Measurements from ENCODE around the gene OTUD5. TPM values are rescaled to one million over a fixed set of nuclear protein-coding genes. Genes with fewer than 3 reads are reported as not detected.

The OTUD5 gene
- total RNA-seq, 1 experiment from 2014 or later = 52.6 TPM

DNA sequence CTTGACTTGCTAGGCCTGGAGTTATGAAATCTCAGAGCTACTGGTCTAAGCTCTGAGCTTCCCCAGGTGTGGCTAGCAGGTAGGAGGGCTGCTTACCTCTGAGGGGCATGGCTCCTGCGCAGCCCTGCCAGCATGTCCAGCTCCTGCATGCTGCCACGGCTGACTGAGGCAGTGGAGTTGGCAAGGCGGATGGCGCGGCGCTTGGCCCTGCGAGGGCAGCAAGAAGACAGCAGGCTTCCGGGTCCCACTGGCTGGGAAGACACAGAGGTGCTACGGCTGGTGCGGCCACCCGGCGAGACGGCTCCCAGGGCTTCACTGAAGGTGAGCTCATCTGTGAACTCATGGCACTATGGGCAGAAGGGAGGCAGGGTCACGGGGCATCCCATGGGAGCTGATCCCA lies 8.6 kb upstream of the OTUD5 start:
- H3K4me1 Mint-ChIP-seq = 0 out of 2 replicates have a peak, but pooled peaks cover 4% of the 10 kb centered on the region
- no peak for ATAC-seq
- no peaks in the 10 kb centered on the region for H3K9me3 Mint-ChIP-seq
- peaks cover 3% of the 10 kb centered on the region; the same call in 1 of the 2 replicates for H3K36me3 Mint-ChIP-seq
- H3K4me3 Mint-ChIP-seq = no peak overlapping the region
- no peak for DNase-seq (ENCODE audit: low spot score)
- CTCF ChIA-PET = no interaction called here
- POLR2A ChIA-PET = no interaction called here
- no peaks in the 10 kb centered on the region for H3K27me3 Mint-ChIP-seq (ENCODE audit: low read depth)
- no peak overlapping the region for H3K27ac Mint-ChIP-seq
- TF ChIP-seq OVOL2 (CRISPR knock-in tag; IDR thresholded peaks at IDR 0.05; ENCODE audit: borderline replicate concordance) = no peak
- TF ChIP-seq, protein P1, sequence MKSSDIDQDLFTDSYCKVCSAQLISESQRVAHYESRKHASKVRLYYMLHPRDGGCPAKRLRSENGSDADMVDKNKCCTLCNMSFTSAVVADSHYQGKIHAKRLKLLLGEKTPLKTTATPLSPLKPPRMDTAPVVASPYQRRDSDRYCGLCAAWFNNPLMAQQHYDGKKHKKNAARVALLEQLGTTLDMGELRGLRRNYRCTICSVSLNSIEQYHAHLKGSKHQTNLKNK (CRISPR knock-in tag; IDR thresholded peaks at IDR 0.05) = no peak
- TF ChIP-seq ESRRA (CRISPR knock-in tag; IDR thresholded peaks at IDR 0.05; ENCODE audit: borderline replicate concordance) = no peak
- TF ChIP-seq ZNF423 (CRISPR knock-in tag; IDR thresholded peaks at IDR 0.05) = no peak
- TF ChIP-seq, protein P2, sequence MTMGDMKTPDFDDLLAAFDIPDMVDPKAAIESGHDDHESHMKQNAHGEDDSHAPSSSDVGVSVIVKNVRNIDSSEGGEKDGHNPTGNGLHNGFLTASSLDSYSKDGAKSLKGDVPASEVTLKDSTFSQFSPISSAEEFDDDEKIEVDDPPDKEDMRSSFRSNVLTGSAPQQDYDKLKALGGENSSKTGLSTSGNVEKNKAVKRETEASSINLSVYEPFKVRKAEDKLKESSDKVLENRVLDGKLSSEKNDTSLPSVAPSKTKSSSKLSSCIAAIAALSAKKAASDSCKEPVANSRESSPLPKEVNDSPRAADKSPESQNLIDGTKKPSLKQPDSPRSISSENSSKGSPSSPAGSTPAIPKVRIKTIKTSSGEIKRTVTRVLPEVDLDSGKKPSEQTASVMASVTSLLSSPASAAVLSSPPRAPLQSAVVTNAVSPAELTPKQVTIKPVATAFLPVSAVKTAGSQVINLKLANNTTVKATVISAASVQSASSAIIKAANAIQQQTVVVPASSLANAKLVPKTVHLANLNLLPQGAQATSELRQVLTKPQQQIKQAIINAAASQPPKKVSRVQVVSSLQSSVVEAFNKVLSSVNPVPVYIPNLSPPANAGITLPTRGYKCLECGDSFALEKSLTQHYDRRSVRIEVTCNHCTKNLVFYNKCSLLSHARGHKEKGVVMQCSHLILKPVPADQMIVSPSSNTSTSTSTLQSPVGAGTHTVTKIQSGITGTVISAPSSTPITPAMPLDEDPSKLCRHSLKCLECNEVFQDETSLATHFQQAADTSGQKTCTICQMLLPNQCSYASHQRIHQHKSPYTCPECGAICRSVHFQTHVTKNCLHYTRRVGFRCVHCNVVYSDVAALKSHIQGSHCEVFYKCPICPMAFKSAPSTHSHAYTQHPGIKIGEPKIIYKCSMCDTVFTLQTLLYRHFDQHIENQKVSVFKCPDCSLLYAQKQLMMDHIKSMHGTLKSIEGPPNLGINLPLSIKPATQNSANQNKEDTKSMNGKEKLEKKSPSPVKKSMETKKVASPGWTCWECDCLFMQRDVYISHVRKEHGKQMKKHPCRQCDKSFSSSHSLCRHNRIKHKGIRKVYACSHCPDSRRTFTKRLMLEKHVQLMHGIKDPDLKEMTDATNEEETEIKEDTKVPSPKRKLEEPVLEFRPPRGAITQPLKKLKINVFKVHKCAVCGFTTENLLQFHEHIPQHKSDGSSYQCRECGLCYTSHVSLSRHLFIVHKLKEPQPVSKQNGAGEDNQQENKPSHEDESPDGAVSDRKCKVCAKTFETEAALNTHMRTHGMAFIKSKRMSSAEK (CRISPR knock-in tag; IDR thresholded peaks at IDR 0.05; ENCODE audit: borderline replicate concordance) = no peak
- TF ChIP-seq ZNF317 (CRISPR knock-in tag; IDR thresholded peaks at IDR 0.05; ENCODE audit: borderline replicate concordance, low read depth) = no peak

DNA sequence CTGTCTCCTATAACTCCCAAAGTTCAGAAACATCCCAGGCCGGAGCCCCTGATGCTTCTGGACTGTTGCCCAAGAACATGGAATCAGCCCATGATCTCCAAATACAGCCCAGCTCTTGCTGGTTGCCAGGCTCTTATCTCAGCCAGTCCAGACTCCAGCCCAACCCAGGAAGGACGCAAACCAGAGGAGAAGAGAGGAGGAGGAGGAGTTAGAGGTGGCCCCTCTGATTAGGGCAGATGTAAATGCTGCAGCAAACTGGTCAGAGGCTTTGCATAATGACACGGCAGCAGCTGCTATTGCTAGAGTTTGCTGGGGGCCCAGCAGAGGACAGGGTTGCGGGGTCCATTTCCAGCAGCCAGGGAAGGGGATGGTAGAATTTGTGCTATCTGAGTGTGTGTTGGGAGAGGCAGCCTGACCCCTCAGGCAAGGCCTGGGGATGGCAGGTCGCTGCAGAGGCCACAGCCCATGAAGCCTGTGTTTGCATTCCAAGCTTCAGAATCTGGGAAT lies 4.2 kb upstream of the OTUD5 start:
- ATAC-seq = no peak
- ChIA-PET CTCF (no interaction called here), POLR2A (interaction anchor here (0.9 to 1.5 kb wide), 2 partner anchors 10 to 11 kb away, joined by 3 to 4 read pairs; partner anchors contain the start of gene KCND1)
- H3K9me3 Mint-ChIP-seq = no peaks in the 10 kb centered on the region
- H3K27ac Mint-ChIP-seq = no peak overlapping the region
- H3K36me3 Mint-ChIP-seq = peaks cover 3% of the 10 kb centered on the region; the same call in 1 of the 2 replicates
- peaks cover 4% of the 10 kb centered on the region; the same call in 1 of the 2 replicates for H3K4me1 Mint-ChIP-seq
- no peaks in the 10 kb centered on the region for H3K27me3 Mint-ChIP-seq (ENCODE audit: low read depth)
- no peak overlapping the region for H3K4me3 Mint-ChIP-seq
- DNase-seq (ENCODE audit: low spot score) = no peak
- no peak for TF ChIP-seq TEAD1 (CRISPR knock-in tag; IDR thresholded peaks at IDR 0.05)
- TF ChIP-seq, protein P3, sequence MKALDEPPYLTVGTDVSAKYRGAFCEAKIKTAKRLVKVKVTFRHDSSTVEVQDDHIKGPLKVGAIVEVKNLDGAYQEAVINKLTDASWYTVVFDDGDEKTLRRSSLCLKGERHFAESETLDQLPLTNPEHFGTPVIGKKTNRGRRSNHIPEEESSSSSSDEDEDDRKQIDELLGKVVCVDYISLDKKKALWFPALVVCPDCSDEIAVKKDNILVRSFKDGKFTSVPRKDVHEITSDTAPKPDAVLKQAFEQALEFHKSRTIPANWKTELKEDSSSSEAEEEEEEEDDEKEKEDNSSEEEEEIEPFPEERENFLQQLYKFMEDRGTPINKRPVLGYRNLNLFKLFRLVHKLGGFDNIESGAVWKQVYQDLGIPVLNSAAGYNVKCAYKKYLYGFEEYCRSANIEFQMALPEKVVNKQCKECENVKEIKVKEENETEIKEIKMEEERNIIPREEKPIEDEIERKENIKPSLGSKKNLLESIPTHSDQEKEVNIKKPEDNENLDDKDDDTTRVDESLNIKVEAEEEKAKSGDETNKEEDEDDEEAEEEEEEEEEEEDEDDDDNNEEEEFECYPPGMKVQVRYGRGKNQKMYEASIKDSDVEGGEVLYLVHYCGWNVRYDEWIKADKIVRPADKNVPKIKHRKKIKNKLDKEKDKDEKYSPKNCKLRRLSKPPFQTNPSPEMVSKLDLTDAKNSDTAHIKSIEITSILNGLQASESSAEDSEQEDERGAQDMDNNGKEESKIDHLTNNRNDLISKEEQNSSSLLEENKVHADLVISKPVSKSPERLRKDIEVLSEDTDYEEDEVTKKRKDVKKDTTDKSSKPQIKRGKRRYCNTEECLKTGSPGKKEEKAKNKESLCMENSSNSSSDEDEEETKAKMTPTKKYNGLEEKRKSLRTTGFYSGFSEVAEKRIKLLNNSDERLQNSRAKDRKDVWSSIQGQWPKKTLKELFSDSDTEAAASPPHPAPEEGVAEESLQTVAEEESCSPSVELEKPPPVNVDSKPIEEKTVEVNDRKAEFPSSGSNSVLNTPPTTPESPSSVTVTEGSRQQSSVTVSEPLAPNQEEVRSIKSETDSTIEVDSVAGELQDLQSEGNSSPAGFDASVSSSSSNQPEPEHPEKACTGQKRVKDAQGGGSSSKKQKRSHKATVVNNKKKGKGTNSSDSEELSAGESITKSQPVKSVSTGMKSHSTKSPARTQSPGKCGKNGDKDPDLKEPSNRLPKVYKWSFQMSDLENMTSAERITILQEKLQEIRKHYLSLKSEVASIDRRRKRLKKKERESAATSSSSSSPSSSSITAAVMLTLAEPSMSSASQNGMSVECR (CRISPR knock-in tag; IDR thresholded peaks at IDR 0.05; ENCODE audit: borderline replicate concordance) = no peak
- TF ChIP-seq FOXJ3 (CRISPR knock-in tag; IDR thresholded peaks at IDR 0.05; ENCODE audit: borderline replicate concordance) = no peak
- TF ChIP-seq, protein P4, sequence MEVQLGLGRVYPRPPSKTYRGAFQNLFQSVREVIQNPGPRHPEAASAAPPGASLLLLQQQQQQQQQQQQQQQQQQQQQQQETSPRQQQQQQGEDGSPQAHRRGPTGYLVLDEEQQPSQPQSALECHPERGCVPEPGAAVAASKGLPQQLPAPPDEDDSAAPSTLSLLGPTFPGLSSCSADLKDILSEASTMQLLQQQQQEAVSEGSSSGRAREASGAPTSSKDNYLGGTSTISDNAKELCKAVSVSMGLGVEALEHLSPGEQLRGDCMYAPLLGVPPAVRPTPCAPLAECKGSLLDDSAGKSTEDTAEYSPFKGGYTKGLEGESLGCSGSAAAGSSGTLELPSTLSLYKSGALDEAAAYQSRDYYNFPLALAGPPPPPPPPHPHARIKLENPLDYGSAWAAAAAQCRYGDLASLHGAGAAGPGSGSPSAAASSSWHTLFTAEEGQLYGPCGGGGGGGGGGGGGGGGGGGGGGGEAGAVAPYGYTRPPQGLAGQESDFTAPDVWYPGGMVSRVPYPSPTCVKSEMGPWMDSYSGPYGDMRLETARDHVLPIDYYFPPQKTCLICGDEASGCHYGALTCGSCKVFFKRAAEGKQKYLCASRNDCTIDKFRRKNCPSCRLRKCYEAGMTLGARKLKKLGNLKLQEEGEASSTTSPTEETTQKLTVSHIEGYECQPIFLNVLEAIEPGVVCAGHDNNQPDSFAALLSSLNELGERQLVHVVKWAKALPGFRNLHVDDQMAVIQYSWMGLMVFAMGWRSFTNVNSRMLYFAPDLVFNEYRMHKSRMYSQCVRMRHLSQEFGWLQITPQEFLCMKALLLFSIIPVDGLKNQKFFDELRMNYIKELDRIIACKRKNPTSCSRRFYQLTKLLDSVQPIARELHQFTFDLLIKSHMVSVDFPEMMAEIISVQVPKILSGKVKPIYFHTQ (CRISPR knock-in tag; IDR thresholded peaks at IDR 0.05) = no peak
- no peak for TF ChIP-seq ZNF232 (CRISPR knock-in tag; IDR thresholded peaks at IDR 0.05)
- TF ChIP-seq, protein P5, sequence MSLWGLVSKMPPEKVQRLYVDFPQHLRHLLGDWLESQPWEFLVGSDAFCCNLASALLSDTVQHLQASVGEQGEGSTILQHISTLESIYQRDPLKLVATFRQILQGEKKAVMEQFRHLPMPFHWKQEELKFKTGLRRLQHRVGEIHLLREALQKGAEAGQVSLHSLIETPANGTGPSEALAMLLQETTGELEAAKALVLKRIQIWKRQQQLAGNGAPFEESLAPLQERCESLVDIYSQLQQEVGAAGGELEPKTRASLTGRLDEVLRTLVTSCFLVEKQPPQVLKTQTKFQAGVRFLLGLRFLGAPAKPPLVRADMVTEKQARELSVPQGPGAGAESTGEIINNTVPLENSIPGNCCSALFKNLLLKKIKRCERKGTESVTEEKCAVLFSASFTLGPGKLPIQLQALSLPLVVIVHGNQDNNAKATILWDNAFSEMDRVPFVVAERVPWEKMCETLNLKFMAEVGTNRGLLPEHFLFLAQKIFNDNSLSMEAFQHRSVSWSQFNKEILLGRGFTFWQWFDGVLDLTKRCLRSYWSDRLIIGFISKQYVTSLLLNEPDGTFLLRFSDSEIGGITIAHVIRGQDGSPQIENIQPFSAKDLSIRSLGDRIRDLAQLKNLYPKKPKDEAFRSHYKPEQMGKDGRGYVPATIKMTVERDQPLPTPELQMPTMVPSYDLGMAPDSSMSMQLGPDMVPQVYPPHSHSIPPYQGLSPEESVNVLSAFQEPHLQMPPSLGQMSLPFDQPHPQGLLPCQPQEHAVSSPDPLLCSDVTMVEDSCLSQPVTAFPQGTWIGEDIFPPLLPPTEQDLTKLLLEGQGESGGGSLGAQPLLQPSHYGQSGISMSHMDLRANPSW (CRISPR knock-in tag; conservative IDR thresholded peaks at IDR 0.05; ENCODE audit: low read depth) = no peak
- TF ChIP-seq, protein P6, sequence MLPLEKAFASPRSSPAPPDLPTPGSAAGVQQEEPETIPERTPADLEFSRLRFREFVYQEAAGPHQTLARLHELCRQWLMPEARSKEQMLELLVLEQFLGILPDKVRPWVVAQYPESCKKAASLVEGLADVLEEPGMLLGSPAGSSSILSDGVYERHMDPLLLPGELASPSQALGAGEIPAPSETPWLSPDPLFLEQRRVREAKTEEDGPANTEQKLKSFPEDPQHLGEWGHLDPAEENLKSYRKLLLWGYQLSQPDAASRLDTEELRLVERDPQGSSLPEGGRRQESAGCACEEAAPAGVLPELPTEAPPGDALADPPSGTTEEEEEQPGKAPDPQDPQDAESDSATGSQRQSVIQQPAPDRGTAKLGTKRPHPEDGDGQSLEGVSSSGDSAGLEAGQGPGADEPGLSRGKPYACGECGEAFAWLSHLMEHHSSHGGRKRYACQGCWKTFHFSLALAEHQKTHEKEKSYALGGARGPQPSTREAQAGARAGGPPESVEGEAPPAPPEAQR (CRISPR knock-in tag; IDR thresholded peaks at IDR 0.05) = no peak
- TF ChIP-seq, protein P7, sequence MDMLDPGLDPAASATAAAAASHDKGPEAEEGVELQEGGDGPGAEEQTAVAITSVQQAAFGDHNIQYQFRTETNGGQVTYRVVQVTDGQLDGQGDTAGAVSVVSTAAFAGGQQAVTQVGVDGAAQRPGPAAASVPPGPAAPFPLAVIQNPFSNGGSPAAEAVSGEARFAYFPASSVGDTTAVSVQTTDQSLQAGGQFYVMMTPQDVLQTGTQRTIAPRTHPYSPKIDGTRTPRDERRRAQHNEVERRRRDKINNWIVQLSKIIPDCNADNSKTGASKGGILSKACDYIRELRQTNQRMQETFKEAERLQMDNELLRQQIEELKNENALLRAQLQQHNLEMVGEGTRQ (CRISPR knock-in tag; IDR thresholded peaks at IDR 0.05) = no peak
